ENCODE measurements around the gene ABCG8.

ABCG8 gene

DNA sequence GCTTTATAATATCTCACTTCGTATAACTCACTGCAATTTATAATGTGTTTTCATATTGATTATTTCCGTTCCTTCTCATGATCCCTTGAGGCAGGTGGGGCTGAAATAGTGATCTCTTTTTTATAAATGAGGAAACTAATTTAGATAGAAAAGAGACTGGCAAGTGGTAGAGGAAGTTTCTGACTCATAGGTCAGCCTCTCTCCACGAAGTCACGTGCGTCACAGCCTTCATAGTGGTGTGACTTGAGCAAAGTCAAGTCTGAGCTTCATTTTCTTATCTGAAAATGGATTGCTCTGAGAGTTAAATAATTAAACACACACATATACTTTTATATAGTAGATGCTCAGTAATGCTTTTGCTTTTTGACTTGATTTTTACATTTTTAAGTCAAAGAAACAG, 20.0 kb upstream of the ABCG8 start:
- H3K27me3 Mint-ChIP-seq, result peaks cover 29% of the 10 kb centered on the region

GRCh38 chr2:43819491-43820163, 19.1 kb upstream of the ABCG8 start:
- no peak overlapping the region for H3K27ac Mint-ChIP-seq

More for the DNA sequence above, 20.0 kb upstream of the ABCG8 start:
- Mint-ChIP-seq H3K9me3 (no peaks in the 10 kb centered on the region), H3K36me3 (ENCODE audit: low read depth) (no peaks in the 10 kb centered on the region), H3K27ac (peak overlapping the region; percentile 28), H3K4me3 (no peak overlapping the region), H3K4me1 (ENCODE audit: low read depth) (peaks cover 12% of the 10 kb centered on the region)

DNA sequence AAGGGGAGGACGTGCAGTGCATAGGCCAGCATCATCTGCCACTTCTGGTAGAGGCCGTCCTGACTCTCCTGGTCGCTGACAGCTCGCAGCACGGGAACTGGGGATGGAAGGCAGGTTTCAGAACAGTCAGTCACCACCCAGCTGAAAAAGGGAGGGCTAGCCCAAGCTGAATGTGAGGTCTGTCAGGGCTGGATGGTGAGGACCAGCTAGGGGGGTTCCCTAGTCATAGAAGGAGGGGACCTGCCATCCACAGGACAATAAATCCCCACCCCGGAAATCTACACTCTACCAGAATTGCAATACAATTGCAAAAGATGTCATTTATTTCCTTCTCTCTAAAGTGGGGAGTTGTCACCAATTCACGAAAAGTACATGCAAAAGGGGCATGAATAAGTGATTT, 15.9 kb upstream of the ABCG8 start:
- Mint-ChIP-seq H3K36me3 (ENCODE audit: low read depth) (no peaks in the 10 kb centered on the region), H3K27ac (no peak overlapping the region), H3K4me3 (no peak overlapping the region)

More at GRCh38 chr2:43819491-43820163, 19.1 kb upstream of the ABCG8 start:
- H3K36me3 Mint-ChIP-seq (ENCODE audit: low read depth), result no peaks in the 10 kb centered on the region
- peaks cover 38% of the 10 kb centered on the region for H3K27me3 Mint-ChIP-seq
- no peak overlapping the region for H3K4me3 Mint-ChIP-seq
- peaks cover 12% of the 10 kb centered on the region for H3K4me1 Mint-ChIP-seq (ENCODE audit: low read depth)
- H3K9me3 Mint-ChIP-seq, result no peaks in the 10 kb centered on the region

DNA sequence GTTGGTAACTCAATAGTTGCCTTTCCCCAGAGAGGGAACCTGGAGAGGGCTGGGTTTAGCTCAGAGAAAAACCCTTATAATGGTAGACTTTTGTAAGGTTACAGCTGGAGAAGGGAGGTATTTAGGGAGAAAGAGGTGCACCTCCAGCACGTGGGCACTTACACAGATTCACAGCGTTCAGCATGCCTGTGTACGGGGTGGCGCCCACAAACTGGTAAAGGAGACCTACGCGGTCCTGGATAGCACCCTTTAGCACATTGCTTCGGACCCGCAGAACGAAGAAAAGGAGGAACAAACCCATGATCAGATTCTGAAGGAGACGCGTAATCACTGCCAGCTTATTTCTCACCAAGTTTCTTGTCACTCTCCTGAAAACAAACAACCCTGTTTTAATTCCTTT, 15.0 kb upstream of the ABCG8 start:
- Mint-ChIP-seq H3K4me3 (no peak overlapping the region), H3K27ac (no peak overlapping the region)

More for the DNA sequence above, 15.9 kb upstream of the ABCG8 start:
- peaks cover 44% of the 10 kb centered on the region for H3K27me3 Mint-ChIP-seq
- no peaks in the 10 kb centered on the region for H3K9me3 Mint-ChIP-seq
- H3K4me1 Mint-ChIP-seq (ENCODE audit: low read depth), result peaks cover 12% of the 10 kb centered on the region

DNA sequence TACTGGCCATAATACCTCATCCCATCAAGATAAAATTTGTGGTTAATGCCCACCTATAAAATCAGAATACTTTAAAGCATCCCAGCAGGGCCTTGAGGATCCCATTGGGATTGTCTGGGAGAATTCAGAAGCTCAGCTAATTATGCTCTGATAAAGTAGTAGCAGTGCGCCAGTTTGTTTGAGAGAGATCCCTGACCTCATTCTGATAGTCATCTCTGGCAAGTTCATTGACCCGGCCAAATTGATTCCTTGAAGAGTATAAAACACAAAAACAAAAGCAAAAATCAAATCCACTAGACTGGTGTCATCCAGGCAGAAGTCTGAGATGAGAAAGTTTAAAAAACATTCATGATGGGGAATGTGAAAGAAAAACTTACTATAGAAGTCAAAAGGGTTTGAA, 14.3 kb upstream of the ABCG8 start:
- Mint-ChIP-seq H3K36me3 (ENCODE audit: low read depth) (no peaks in the 10 kb centered on the region), H3K9me3 (no peaks in the 10 kb centered on the region), H3K27me3 (peaks cover 51% of the 10 kb centered on the region), H3K27ac (no peak overlapping the region), H3K4me1 (ENCODE audit: low read depth) (no peaks in the 10 kb centered on the region), H3K4me3 (no peak overlapping the region)

More for the DNA sequence above, 15.0 kb upstream of the ABCG8 start:
- no peaks in the 10 kb centered on the region for H3K36me3 Mint-ChIP-seq (ENCODE audit: low read depth)
- H3K9me3 Mint-ChIP-seq, result no peaks in the 10 kb centered on the region
- peaks cover 47% of the 10 kb centered on the region for H3K27me3 Mint-ChIP-seq
- H3K4me1 Mint-ChIP-seq (ENCODE audit: low read depth), result peaks cover 5% of the 10 kb centered on the region

DNA sequence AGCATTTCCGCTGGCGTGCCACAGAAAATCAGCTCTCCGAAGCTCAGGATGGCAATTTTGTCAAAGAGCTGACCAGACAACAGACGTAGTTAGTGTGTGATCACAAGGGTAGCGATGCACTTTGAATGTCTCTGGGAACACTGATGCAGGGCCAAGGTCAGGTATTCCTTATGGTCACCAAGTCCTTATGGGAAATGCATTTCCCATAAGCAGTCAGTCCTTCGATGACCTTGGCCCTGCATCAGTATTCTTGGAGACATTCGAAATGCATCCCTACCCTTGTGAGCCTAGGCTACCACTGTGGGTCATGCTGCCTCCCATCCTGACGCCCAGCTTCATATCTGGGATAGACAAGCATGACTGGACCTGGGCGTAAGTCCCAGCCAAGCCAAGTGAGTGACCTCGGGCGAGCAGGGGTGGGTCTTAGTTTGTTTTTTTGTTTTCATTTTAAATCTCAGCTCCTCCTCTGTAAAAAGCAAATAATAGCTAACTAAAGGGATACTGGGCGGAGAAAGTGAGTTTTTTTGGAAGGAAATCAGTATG, 13.7 kb upstream of the ABCG8 start:
- Mint-ChIP-seq H3K27ac (no peak overlapping the region), H3K4me3 (no peak overlapping the region), H3K36me3 (ENCODE audit: low read depth) (no peaks in the 10 kb centered on the region), H3K27me3 (peaks cover 52% of the 10 kb centered on the region), H3K4me1 (ENCODE audit: low read depth) (no peaks in the 10 kb centered on the region), H3K9me3 (no peaks in the 10 kb centered on the region)

DNA sequence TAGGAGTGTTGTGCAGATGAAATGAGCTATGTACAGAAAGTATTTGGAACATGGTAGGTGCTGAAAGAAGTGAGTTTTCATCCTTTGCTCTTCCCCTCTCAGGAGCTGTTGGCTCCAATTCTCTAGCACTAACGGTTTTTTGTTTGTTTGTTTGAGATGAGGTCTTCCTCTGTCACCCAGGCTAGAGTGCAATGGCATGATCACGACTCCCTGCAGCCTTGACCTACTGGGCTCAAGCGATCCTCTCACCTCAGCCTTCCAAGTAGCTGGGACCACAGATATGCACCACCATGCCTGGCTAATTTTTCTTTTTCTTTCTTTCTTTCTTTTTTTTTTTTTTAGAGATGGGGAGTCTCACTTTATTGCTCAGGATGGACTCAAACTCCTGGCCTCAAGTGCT, 12.9 kb upstream of the ABCG8 start:
- peaks cover 52% of the 10 kb centered on the region for H3K27me3 Mint-ChIP-seq
- no peaks in the 10 kb centered on the region for H3K4me1 Mint-ChIP-seq (ENCODE audit: low read depth)
- H3K27ac Mint-ChIP-seq, result no peak overlapping the region
- no peaks in the 10 kb centered on the region for H3K36me3 Mint-ChIP-seq (ENCODE audit: low read depth)
- H3K9me3 Mint-ChIP-seq, result no peaks in the 10 kb centered on the region
- H3K4me3 Mint-ChIP-seq, result no peak overlapping the region

DNA sequence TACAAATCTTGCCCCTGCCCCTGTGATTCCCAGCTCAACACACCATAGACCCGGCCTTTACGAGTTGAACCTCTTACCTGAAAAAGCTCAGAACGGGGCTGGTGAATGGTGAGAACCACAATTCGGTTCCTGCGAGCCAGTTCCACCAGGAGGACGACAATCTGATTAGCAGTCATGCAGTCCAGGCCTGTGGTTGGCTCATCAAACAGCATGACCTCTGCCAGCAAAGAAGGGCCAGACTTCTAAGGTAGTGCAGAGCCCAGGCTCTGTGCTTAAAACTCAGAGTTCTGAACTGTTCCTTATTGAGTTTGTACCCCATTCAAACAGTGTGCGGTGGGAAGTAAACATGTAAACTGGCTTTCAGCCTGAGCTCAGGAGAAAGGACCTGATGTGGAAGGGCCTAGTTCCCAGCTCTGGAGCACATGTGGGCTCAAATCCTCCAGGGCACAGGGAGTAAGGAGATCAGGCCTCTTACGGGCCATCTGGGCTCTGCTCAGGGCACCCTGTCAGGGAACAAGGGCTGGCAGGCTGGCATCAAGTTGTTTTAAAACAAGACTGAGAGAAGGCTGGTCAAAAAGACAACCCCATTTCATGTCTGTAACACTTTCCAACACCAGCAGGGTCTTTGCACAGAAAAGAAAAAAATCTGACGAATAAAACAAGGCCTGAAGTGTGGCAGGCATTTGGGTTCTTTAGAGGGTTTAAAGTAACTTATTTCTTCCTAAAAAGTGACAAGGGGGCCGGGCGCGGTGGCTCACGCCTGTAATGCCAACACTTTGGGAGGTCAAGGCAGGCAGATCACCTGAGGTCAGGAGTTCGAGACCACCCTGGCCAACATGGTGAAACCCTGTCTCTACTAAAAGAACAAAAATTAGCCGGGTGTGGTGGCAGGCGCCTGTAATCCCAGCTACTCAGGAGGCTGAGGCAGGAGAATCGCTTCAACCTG, 12.2 kb upstream of the ABCG8 start:
- no peaks in the 10 kb centered on the region for H3K36me3 Mint-ChIP-seq (ENCODE audit: low read depth)
- H3K27me3 Mint-ChIP-seq, result peaks cover 51% of the 10 kb centered on the region
- H3K4me1 Mint-ChIP-seq (ENCODE audit: low read depth), result peaks cover 3% of the 10 kb centered on the region
- no peak overlapping the region for H3K27ac Mint-ChIP-seq
- no peaks in the 10 kb centered on the region for H3K9me3 Mint-ChIP-seq
- H3K4me3 Mint-ChIP-seq, result no peak overlapping the region

DNA sequence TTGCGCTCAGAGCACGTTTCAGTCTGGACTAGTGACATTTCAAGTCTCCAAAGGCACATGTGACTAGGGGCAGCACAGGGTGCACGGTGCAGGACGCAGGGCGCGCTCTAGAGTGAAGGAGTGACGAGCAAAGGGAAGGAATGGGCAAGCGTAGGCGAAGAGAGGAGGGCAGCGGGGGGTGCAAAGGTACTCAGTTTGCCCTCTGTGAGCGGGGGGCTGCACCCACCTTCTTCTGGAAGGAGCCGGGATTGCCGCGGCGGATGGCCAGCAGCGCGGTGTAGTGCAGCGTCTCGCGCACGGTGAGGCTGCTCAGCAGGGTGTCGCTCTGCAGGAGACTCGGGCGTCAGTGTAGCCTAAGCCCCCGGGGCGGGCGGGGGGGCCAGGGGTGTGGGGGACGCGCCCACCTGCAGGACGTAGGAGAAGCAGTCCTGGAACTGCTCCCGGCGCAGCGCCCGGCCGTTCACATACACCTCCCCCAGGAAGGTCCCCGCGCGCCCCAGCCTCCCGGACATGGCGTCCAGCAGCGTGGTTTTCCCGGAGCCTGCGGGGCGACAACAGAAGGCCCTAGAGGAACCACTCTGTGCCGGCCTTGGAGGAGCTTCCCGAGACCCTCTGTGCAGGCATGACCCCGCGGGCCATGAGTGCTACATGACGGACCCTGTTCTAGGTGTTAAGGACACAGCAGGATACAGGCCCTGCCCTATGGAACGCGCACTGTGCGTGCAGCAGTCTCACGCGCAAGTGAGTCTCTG, 7.1 kb upstream of the ABCG8 start:
- Mint-ChIP-seq H3K4me3 (no peak overlapping the region), H3K36me3 (ENCODE audit: low read depth) (no peaks in the 10 kb centered on the region), H3K4me1 (ENCODE audit: low read depth) (peaks cover 4% of the 10 kb centered on the region), H3K27ac (no peak overlapping the region), H3K27me3 (peaks cover 26% of the 10 kb centered on the region), H3K9me3 (no peaks in the 10 kb centered on the region)

GRCh38 chr2:43832457-43832856, 6.3 kb upstream of the ABCG8 start:
- Mint-ChIP-seq H3K27ac (no peak overlapping the region), H3K4me3 (no peak overlapping the region), H3K9me3 (no peaks in the 10 kb centered on the region), H3K36me3 (ENCODE audit: low read depth) (no peaks in the 10 kb centered on the region), H3K27me3 (peaks cover 26% of the 10 kb centered on the region), H3K4me1 (ENCODE audit: low read depth) (peaks cover 4% of the 10 kb centered on the region)

DNA sequence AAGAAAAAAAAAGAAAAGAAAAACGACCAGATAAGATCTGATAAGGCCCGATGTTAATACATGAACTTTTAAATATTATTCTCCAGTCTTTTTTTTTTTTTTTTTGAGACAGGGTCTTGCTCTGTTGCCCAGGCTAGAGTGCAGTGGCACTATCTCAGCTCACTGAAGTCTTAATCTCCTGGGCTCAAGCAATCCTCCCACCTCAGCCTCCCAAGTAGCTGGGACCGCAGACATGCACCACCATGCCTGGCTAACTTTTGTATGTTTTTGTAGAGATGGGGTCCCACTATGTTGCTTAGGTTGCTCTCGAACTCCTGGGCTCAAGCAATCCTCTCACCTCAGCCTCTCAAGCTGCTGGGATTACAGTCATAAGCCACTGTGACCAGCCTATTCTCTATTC, 1.7 kb upstream of the ABCG8 start:
- Mint-ChIP-seq H3K9me3 (no peaks in the 10 kb centered on the region), H3K4me1 (ENCODE audit: low read depth) (no peaks in the 10 kb centered on the region), H3K27me3 (no peaks in the 10 kb centered on the region), H3K4me3 (no peak overlapping the region), H3K36me3 (ENCODE audit: low read depth) (no peaks in the 10 kb centered on the region), H3K27ac (no peak overlapping the region)

DNA sequence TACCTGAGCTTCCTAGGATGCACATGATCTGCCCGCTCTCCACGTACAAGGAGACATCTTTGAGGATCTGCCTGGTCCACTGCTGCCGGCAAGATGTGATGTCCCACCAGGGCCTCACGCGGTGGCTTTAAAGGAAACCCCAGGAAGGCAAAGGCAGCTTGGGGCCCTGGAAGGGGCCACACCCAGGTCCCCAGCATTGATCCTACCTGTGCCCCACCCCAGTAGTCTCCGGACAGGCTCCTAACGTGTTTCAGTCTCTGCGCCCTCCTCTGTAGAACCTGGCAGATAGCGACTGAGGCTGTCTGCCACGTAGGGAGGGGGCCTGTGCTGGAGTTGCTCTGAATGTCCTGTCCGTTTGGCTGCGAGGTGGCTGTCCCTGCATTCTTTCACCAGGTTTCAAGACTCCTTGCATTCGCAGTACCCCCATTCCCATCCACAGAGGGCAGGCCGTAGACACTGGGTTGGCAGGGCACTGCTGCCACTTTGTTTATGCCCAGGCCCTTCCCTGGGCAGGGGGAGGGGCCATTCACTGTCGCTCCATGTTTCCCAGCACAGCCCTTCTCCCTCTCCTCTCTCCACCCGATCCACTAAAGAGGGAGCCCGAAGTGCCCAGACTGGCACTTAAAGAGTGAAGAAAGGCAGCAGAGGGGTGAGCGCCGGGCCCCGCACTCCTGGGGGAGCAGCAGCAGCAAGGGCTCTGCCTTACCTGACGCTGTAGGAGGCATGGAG, 776 bp upstream of the ABCG8 start:
- no peaks in the 10 kb centered on the region for H3K36me3 Mint-ChIP-seq (ENCODE audit: low read depth)
- H3K27ac Mint-ChIP-seq, result no peak overlapping the region
- no peaks in the 10 kb centered on the region for H3K4me1 Mint-ChIP-seq (ENCODE audit: low read depth)
- H3K4me3 Mint-ChIP-seq, result no peak overlapping the region
- H3K27me3 Mint-ChIP-seq, result no peaks in the 10 kb centered on the region
- H3K9me3 Mint-ChIP-seq, result no peaks in the 10 kb centered on the region

GRCh38 chr2:43839776-43840564, 1.2 kb downstream of the ABCG8 start:
- Mint-ChIP-seq H3K4me3 (no peak overlapping the region), H3K27ac (no peak overlapping the region), H3K36me3 (ENCODE audit: low read depth) (no peaks in the 10 kb centered on the region), H3K4me1 (ENCODE audit: low read depth) (no peaks in the 10 kb centered on the region), H3K9me3 (no peaks in the 10 kb centered on the region), H3K27me3 (no peaks in the 10 kb centered on the region)
